GM21737 (cell line): Measurements from ENCODE around the gene LHX3.

Experiments used
- ATAC-seq: cut with Tn5 transposase; IDR thresholded peaks from one replicate; pipeline ENCODE4 v1.9.1; 2021; ENCODE audit warnings: mild to moderate bottlenecking, moderate library complexity; ENCODE audit not compliant: unreplicated experiment

LHX3 gene

GRCh38 chr9:136194540-136194939 lies 10.4 kb downstream of the LHX3 start:
- ATAC-seq, result no peak

- no peak for ATAC-seq
Observed at GRCh38 chr9:136193891-136194279, 11.0 kb downstream of the LHX3 start.

GRCh38 chr9:136193127-136193890 lies 11.6 kb downstream of the LHX3 start:
- no peak for ATAC-seq

- ATAC-seq, result no peak
Observed at GRCh38 chr9:136192289-136193126, 12.4 kb downstream of the LHX3 start.

GRCh38 chr9:136191960-136192286 lies 13.0 kb downstream of the LHX3 start:
- ATAC-seq, result no peak

GRCh38 chr9:136191099-136191959 lies 13.6 kb downstream of the LHX3 start:
- ATAC-seq, result no peak

- ATAC-seq, result no peak
Observed at GRCh38 chr9:136190656-136191055, 14.3 kb downstream of the LHX3 start.

GRCh38 chr9:136190237-136190601 lies 14.7 kb downstream of the LHX3 start:
- no peak for ATAC-seq

GRCh38 chr9:136189394-136190236 lies 15.3 kb downstream of the LHX3 start:
- no peak for ATAC-seq

GRCh38 chr9:136187683-136188586 lies 17.0 kb downstream of the LHX3 start:
- no peak for ATAC-seq

- ATAC-seq, result no peak
Observed at GRCh38 chr9:136187197-136187596, 17.7 kb downstream of the LHX3 start.

GRCh38 chr9:136186386-136186785 lies 18.5 kb downstream of the LHX3 start:
- ATAC-seq, result no peak

- no peak for ATAC-seq
Observed at GRCh38 chr9:136185596-136186366, 19.1 kb downstream of the LHX3 start.

- no peak for ATAC-seq
Observed at GRCh38 chr9:136185066-136185465, 19.9 kb downstream of the LHX3 start.

GRCh38 chr9:136182850-136183422 lies 22.0 kb downstream of the LHX3 start:
- no peak for ATAC-seq

GRCh38 chr9:136182420-136182787 lies 22.5 kb downstream of the LHX3 start:
- no peak for ATAC-seq

- no peak for ATAC-seq
Observed at GRCh38 chr9:136181784-136182419, 23.0 kb downstream of the LHX3 start.

- ATAC-seq, result no peak
Observed at GRCh38 chr9:136180586-136180985, 24.3 kb downstream of the LHX3 start.
